Hematopoietic multipotent progenitor cell treated with erythropoietin and hydrocortisone succinate and interleukin-3 and kit ligand, for 8 days (in vitro differentiated cells): ENCODE data around the gene ILK.
A peak's percentile ranks its signal among the peaks of the same experiment; 100 is the strongest.

Source experiments
- DNase-seq: peaks from one replicate; pipeline ENCODE4 v3.0.0-alpha.2; 2015

Gene ILK

DNA sequence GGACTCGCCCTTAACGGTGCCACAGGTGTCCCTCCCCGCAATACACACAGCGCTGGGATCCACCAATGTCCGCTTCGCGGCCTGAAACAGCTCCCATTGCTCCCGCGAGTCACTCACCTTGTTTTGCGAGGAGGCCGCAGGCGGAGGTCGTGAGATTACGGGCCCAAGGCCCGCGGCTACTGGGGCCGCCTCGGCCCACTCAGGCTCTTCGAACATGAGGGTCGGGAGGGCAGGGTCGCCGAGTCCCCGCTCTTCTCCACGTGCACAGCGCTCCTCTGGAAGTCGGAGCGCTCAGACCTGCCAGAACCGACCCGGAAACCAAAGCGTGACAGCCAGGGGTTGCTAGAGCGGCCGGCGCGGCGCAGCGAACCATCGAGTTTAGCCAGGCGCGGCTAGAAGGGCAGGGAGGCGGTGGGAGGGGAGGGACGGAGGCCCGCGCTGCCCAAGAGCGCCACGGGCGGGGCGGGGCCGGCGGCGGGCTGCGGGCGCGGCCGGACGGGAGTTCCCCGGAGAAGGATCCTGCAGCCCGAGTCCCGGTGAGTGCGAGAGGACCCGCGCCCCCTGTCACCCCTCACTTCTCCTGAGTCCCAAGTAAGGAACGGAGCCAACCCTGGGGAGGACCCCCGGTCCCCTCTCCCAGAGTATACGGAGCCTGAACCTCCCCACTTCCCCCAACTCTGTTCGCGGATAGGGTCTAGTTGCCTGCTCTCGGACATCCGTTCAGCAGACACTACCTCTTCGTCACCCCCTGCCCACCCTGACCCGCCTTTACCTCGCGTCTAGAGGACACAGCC is at the start of gene ILK, which contains the start of gene RRP8:
ILK (plus strand) TSS at position 488 of the 794 bp plus-strand sequence. CDS start 498 bp downstream, outside the sequence.
RRP8 (minus strand) TSS at position 330 of the 794 bp plus-strand sequence; CDS start at position 216, 114 bp downstream.
- peak; percentile 88 for DNase-seq

DNA sequence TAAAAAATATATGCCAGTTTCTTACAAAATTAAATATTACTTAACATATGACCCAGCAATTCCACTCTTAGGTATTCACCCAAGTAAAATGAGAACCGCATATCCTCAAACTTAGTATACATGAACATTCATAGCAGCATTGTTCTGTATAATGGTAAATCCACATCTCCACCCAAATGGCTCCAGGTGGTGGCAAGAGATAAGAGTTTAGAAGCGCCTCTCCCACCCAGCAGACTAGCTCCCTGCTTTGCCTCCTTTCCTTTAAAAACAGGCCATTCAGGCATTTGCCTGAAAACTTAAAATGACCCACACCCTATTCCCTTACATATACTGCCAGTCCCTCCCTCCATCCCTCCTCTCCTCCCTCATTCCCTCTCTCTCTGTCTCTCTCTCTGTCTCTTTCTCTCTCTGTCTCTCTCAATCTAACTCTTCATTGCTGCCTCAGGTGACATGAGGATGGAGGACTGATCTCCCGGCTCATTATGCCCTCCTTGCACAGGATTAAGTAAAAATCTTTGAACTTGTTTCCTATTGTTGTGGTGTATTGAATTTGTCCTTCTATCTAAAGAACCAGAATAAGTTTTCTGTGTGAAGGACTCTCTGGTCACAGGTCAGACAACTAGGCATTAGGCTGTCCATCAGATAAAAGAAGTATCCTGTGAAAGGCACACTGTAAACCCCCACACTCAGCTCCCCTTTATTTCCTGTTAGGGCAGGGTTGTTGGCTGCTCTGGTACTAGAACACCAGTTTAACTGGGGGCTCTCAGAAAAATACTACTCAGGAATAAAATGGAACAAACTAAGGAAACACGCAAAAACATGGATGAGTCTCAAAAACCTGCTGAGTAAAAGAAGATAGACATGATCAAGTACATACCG is 48.5 kb upstream of the ILK start:
- DNase-seq, result peak; percentile 96

DNA sequence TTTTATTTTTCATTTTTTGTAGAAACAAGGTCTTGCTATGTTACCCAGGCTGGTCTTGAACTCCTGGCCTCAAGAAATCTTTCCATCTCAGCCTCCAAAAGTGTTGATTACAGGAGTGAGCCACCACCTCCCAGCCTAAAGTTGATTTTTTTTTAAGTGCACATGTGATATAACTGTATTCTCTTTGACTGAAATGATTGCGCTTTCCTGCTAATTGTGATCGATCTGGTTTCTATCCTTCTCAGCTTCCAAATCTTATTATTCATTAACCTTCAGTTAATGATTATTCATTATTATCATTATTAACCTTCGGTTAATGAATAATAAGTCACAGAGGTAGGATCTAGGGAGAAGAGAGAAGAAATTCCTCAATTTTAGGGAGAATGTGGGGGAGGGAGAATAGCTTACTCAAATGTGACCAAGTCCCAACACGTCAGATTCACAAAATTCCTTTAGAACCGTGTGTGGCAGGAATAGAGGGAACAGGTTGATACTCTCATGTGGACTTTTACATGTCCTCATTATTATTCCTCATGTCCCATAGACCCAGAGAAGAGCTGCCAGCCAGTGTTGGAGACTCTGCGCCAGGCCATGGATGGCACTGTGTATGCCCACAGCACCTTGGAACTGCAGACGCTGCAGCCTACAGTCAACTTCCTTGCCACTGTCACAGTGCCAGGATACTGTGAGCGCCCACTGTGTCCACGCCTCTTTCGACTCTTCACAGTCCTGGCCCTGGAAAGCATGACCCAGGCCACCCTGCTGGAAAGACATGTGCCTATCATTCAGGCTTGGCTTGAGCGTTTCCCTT is 47.2 kb upstream of the ILK start:
- DNase-seq, result peak; percentile 35

DNA sequence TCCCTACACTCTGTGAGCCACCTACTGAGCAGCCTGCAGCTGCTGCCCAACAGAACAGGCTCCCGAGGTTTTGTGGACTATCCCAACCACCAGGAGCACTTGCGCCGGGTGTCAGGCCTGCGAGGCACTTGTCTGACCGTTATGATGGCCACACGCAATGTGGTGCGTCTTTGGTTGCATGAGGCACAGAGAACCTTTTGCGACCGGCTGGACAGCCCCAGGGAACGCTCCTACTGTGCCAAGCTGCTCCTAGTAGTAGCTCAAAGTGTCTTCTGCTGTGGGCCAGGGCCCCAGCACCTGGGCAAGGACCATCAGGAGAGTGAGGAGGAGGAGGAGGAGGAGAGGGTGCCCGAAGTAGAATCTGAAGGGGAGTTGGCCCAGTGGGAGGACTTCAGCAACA is 46.5 kb upstream of the ILK start:
- no peak for DNase-seq

DNA sequence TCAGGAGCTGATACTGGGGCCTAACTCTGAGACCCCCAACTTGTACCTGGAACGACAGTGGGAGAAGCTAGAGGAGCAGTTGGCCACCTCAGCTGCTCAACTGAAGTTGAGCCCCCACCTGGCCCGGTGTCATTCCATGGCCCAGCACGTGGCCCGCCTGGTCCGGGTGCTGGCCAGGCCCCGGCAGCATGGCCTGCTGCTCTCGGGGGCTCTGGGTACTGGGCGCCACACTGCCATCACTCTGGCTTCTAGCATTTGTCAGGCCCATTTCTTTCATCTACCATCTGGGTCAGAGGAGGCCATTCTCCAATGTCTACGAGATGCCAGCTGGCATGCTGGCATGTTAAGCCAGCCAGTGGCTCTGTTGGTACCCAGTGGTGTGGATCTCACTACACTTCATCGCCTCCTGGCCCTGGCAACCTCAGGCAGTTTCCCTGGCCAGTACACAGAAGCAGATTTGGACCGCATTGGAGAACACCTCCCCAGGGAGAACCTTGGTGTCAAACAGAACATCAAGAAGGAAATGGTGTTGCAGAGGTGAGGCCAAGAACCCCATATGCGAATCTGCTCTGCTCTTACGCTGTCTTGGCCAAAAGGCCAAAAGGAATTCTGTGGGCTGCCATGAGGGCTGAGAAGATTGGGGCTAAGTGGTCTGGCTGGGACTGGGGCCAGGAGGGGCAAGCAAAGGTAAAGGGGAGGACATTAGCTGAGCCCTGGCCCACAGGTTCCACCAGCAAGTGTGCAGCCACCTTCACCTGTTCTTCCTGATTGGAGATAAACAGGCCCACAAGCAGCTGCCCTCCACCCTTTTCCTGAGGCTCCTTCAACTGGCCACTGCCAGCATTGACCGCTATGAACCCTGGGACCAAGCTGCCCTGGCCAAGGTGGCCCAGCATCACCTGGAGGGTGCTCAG is 45.6 kb upstream of the ILK start:
- no peak for DNase-seq

DNA sequence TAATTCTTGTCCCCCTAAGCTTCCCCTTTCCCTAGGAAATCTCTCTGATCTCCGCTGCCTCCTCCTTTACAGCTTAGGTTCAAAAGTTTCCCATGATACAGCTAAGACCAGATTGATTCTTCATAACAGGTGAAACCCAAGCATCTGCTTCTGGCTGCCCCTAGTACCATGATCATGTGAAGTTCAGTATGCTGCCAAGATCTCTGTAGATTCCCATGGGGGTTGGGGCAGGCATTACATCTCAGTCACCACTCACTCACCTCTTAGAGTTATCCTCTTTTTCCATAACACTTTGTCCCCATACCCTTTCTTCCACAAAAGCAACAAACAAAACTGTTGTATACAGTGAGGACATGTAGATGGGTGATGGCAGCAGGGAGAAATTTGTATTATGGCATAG is 44.2 kb upstream of the ILK start:
- DNase-seq, result no peak

DNA sequence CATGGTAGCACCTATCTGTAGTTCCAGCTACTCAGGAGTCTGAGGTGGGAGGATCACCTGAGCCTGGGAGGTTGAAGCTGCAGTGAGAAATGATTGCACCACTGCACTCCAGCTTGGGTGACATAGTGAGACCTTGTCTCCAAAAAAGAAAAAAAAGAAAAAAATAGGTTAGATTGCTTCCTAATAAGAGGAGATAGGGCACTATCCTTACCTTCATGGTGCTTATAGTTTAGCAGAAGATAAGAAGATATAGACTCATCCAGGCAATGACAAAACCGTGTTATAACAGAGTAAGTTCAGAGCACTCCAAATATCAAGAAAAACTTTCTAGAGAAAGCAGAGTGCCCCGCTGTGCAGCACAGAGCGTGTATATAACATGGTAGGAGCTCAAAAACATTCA is 42.3 kb upstream of the ILK start:
- no peak for DNase-seq

DNA sequence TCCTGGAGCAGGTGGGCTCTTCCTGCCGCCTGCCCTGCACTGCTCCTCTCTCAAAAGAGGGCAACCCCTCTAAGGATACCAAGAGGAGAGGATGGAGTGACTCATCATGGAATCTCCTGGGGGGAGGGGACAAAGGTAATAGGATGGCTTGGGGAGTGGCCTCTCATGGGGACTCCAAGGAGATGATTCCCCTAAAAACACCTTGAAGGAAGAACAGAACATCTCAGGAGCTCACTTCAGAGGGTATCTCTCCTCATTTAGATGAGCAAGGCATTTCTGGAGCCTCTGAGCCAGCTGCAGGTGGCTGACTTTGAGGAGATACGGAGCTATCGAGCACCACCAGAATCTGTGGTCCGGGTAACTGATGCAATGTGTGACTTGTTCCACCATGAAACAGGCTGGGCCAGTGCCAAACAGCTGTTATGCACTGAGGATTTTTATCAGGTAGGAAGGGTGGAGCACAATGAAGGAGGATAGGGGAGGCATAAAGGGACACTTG is 40.4 kb upstream of the ILK start:
- peak; percentile 86 for DNase-seq

DNA sequence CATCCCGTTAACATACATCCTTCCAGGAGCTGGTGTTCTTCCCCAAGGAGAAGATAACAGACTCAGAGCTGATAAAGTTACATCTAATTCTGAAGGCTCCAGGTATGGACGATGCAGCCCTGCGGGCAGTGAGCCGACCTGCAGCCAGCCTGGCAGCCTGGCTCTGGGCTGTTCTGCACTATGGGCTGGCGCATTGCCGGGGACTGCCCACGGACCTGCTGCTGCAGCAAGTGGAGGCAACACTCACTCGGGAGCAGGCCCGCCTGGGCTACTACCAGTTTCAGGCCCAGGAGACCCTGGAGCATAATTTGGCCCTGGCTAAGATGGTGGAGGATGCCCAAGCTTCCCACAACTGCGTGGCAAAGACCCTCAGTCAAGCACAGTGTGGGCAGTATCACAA is 39.9 kb upstream of the ILK start:
- DNase-seq, result no peak

DNA sequence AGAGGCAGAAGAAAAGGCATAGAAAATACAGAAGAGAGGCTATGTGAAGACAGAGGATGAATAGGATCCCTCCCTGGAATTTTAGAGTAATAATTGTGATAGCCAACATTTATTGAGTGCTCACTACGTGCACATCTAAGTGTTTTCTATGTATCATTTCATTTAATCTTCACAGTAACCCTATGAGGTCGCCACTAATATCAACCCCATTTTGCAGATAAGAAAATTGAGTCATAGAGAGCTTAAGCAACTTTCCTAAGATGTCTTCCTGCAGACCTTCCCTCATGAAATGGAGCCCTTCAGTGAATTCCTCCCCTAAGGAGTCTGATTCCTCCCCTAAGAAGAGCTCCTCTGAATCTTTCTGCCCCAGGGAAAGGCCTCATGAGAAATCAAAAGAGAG is 38.2 kb upstream of the ILK start:
- DNase-seq, result no peak

DNA sequence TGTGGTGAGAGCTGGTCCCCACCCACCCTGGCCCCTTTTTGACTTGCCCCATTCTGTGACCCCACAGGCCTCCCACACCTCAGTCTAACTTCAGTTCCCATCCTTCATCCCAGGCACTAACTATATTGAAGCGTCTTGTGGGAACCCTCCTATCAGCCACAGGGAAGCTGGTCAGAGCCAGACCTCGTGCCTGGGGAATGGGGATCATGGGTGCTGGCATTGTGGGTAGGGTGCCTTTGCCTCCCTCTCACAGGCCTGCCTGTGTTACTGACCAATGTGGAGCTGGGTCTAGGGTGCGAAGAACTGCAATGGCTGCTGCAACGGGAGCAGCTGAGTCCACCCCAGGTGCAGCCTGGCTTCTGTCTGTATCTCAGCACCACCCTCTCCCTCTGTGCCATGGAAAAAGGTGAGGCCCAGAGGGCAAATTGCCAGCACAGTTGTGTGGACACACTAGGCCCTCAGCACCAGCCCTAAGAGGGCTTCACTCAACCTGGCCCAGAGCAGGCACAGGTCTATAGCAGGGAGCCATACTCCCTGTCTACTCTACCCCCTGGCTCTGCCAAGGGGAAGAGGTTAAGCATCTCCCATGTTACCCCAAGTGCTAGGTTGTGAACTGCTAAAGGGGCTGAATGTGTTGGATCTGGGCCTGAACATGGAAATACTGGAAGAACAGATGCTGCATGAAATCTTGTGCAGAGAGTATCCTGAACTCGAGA is 37.4 kb upstream of the ILK start:
- DNase-seq, result no peak

DNA sequence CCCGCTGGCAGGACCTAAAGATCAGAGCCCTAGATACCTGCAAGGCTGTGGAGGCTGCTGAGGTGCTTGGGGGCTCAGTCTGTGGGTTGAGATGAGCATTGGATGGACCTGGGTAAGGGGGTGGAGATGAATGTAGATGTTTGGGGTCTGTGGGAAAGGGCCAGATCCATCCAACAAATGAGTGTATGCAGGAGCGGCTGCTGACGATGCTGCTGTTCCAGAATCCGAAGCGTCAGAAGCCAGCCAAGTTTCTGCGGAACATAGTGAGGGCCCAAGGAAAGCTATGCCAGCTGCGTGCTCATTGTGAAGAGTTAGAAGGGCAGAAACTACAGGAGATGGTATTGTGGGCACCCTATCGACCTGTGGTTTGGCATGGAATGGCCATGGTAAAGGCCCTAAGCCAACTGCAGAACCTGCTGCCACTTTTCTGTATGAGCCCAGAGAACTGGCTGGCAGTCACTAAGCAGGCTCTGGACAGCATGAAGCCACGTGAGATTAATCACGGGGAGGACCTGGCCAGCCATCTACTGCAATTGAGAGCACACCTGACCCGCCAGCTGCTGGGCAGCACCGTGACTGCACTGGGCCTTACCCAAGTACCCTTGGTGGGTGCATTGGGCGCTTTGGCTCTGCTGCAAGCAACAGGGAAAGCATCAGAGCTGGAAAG is 36.7 kb upstream of the ILK start:
- DNase-seq, result no peak

DNA sequence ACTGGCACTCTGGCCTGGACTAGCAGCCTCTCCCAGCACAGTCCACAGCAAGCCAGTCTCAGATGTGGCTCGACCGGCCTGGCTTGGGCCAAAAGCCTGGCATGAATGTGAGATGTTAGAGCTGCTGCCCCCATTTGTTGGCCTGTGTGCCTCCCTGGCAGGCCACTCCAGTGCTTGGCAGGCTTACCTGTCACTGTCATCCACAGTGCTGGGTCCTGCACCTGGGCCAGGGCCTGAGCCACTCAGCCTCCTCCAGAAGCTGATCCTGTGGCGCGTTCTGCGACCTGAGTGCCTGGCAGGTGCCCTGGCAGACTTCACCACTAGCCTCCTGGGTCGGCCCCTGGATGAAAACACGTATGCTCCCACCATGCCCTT is 36.2 kb upstream of the ILK start:
- DNase-seq, result no peak

DNA sequence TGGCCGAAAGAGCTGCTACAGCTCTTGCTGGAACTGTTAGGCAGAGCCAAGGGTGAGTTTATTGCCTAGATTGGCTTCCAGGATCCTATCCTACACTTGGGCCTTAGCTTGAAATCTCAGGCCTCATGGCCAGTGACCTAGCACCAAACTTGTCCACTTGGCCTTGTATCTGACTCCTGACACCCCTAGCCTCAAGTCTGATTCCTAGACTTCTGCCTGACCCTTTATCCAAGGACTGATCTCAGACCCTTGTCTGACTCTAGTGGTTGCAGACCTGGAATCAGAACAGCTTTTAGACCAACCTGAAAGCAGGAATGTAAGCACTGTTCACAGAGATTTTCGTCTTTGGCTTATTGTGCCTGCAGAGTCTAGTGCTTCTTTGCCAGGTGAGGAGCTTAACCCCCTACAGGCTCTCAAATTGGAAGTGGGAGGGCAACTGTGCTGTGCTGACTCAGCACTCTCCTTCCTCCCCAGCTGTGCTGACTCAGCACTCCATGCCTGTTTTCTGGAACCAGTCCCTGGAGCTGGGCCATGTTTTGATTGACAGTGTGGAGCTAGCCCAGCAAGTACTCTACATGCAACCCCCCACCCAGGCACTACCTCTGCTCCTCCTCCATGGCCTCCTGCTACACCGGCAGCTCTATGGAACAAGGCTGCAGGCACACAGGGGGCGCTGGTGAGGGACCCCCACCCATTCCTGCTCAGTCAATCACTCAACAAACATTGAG is 35.2 kb upstream of the ILK start:
- peak; percentile 83 for DNase-seq

DNA sequence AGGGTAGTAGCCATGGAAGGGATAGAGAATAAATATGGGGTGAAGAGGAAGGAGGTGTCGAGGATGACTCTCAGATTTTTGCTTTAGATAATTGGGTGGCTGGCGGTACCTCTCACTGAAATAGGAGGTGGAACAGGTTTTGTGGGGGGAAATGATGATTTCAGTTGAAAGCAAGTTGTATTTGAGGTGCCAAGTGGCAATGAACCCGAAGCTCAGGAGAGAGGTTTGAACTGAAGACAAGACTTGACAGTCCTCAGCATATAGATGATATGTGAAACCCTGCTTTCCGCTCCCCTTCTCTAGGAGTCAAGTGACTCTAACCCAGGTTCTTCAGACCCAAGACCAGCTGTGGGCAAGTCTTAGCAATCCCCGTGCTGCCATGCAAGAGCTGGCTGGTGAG is 33.9 kb upstream of the ILK start:
- DNase-seq, result no peak

DNA sequence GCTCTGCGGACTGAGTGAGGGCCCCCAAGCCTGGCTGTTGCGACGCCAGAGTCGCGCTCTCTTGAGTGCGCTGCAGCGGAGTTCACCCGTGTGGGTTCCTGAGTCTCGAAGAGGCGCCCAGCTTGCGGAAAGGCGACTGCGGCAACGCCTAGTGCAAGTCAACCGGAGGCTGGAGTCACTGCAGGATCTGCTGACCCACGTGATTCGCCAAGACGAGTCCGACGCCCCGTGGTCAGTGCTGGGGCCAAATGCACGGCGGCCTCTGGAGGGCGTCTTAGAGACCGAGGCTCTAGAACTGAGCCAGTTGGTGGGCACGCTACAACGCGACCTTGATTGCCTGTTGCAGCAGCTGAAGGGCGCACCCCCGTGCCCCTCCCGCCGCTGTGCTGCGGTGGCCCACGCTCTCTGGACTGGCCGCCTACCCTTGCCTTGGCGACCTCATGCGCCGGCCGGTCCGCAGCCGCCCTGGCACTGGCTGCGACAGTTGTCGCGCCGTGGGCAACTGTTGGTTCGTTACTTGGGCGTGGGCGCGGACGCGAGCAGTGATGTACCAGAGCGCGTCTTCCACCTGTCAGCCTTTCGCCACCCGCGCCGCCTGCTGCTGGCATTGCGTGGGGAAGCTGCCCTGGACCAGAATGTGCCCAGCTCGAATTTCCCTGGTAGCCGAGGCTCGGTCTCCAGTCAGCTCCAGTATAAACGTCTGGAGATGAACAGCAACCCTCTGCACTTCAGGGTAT is 32.7 kb upstream of the ILK start:
- no peak for DNase-seq

DNA sequence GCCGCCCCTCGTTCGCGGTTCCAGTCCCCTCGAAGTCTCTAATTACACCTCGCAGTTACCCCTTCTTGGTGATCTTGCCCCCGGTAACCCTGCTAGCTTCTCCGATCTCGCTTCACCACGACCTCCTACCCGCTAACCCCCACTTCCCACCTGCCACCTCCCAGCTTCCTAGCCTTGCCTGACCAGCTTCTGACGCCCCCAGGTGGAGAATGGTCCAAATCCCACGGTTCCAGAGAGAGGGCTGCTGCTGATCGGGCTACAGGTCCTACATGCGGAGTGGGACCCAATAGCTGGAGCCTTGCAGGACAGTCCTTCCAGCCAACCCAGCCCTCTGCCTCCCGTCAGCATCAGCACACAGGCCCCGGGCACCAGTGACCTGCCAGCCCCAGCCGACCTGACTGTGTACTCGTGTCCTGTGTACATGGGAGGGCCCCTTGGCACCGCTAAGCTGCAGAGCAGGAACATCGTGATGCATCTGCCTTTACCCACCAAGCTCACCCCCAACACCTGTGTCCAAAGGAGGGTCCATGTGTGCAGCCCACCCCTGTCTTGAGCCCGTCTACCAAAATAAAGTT is 32.1 kb upstream of the ILK start:
- DNase-seq, result no peak

DNA sequence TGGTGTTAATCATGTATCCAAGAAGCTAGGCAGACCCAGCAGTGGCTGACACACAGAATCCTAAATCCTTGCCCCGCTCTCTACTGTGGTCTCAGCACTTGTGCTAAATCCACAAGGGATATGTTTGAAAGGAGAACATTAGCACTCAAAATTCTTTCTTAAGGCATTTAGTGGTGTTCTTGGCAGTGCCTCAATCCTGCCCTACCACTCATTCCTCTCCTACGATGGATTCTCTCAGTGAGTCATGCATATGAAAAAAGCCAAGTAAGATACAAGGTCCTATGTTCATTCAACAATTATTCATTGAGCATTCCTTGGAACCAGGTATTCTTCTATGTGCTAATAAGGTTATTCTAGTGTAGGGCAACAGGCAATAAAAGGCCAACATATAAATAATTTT is 31.4 kb upstream of the ILK start:
- DNase-seq, result no peak
